ENCODE measurements around the gene NKX2-2.

NKX2-2 gene

DNA sequence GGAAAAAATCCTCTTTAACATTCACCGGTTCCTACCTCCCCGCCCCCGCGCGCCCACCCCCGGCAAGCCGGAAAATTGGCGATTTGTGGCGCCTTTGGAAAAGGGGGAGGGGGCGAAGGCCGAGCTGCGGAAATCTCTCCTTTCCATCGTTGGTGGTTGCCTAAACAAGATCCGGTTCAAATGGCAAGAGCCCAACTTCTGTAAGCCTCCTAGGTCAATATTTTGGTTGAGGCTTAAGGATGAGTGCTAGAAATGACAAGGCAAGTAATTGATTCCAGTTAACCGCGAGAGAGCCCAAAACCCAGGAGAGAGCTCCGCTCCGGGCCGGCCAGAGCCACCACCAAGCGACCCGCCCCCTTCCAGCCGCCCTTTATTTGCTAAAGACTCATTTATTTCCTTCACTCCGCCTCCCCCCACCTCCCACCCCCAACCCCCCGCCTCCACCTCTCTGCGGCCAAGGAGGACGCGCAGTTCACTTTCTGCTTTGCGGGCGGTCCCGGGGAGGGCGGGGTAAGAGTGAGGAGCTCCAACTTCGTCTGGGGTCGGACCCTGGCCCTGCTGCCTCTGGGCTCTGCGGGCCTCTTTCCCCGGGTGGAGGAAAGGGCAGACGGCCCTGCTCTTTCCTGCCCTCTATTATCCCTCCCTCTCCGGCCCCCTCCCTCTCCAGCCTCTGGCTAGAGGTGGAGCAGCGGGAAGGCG is 838 bp upstream of the NKX2-2 start:
- Histone ChIP-seq H3K9me3 (ENCODE audit: control insufficient read depth, insufficient read depth, low read depth, low read length) (no peaks in the 10 kb centered on the region), H3K4me1 (ENCODE audit: control insufficient read depth, insufficient read depth, low read length) (peaks cover 4% of the 10 kb centered on the region; the same call in 1 of the 2 replicates), H3K36me3 (ENCODE audit: control insufficient read depth in 2 of 2, insufficient read depth in 1 of 2, low read length in 2 of 2) (peaks cover 0 to 9% of the 10 kb centered on the region in 2 experiments; a peak in 1 of 3 replicates), H3K4me3 (ENCODE audit: low read depth, low read length) (peak overlapping the region; percentile 35), H3K27ac (ENCODE audit: extremely low read depth, low read depth, low read length) (peak overlapping the region; percentile 73)
- TF ChIP-seq ZNF555 (tag by site-specific recombination; conservative IDR thresholded peaks at IDR 0.05) = no peak
- TF ChIP-seq ZNF426 (tag by site-specific recombination; IDR thresholded peaks at IDR 0.05) = no peak
- TF ChIP-seq HOXD13 (CRISPR knock-in tag; IDR thresholded peaks at IDR 0.05; ENCODE audit: borderline replicate concordance) = no peak
- TF ChIP-seq ZBTB7A (tag by site-specific recombination; IDR thresholded peaks at IDR 0.05; ENCODE audit: low read depth) = no peak
- TF ChIP-seq ZBTB20 (tag by site-specific recombination; IDR thresholded peaks at IDR 0.05) = no peak
- TF ChIP-seq ZEB2 (tag by site-specific recombination; IDR thresholded peaks at IDR 0.05) = peak; percentile 17; the same call in 1 of the 2 replicates
- TF ChIP-seq ZNF266 (tag by site-specific recombination; IDR thresholded peaks at IDR 0.05; ENCODE audit: low read depth) = no peak
- TF ChIP-seq SP3 (tag by site-specific recombination; IDR thresholded peaks at IDR 0.05) = peak; percentile 39; the same call in 1 of the 2 replicates
- TF ChIP-seq, protein P1, sequence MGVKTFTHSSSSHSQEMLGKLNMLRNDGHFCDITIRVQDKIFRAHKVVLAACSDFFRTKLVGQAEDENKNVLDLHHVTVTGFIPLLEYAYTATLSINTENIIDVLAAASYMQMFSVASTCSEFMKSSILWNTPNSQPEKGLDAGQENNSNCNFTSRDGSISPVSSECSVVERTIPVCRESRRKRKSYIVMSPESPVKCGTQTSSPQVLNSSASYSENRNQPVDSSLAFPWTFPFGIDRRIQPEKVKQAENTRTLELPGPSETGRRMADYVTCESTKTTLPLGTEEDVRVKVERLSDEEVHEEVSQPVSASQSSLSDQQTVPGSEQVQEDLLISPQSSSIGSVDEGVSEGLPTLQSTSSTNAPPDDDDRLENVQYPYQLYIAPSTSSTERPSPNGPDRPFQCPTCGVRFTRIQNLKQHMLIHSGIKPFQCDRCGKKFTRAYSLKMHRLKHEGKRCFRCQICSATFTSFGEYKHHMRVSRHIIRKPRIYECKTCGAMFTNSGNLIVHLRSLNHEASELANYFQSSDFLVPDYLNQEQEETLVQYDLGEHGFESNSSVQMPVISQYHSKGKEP (tag by site-specific recombination; IDR thresholded peaks at IDR 0.05) = no peak; the same call in 1 of the 2 replicates
- TF ChIP-seq EGR2 (tag by site-specific recombination; IDR thresholded peaks at IDR 0.05; ENCODE audit: low read depth) = no peak
- no peak for TF ChIP-seq ZBTB48 (tag by site-specific recombination; IDR thresholded peaks at IDR 0.05)
- peak; percentile 27; the same call in 1 of the 2 replicates for TF ChIP-seq SP2 (tag by site-specific recombination; IDR thresholded peaks at IDR 0.05)
- TF ChIP-seq, protein P2, sequence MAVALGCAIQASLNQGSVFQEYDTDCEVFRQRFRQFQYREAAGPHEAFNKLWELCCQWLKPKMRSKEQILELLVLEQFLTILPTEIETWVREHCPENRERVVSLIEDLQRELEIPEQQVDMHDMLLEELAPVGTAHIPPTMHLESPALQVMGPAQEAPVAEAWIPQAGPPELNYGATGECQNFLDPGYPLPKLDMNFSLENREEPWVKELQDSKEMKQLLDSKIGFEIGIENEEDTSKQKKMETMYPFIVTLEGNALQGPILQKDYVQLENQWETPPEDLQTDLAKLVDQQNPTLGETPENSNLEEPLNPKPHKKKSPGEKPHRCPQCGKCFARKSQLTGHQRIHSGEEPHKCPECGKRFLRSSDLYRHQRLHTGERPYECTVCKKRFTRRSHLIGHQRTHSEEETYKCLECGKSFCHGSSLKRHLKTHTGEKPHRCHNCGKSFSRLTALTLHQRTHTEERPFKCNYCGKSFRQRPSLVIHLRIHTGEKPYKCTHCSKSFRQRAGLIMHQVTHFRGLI (tag by site-specific recombination; IDR thresholded peaks at IDR 0.05) = peak; percentile 21; the same call in 1 of the 2 replicates
- TF ChIP-seq, protein P3, sequence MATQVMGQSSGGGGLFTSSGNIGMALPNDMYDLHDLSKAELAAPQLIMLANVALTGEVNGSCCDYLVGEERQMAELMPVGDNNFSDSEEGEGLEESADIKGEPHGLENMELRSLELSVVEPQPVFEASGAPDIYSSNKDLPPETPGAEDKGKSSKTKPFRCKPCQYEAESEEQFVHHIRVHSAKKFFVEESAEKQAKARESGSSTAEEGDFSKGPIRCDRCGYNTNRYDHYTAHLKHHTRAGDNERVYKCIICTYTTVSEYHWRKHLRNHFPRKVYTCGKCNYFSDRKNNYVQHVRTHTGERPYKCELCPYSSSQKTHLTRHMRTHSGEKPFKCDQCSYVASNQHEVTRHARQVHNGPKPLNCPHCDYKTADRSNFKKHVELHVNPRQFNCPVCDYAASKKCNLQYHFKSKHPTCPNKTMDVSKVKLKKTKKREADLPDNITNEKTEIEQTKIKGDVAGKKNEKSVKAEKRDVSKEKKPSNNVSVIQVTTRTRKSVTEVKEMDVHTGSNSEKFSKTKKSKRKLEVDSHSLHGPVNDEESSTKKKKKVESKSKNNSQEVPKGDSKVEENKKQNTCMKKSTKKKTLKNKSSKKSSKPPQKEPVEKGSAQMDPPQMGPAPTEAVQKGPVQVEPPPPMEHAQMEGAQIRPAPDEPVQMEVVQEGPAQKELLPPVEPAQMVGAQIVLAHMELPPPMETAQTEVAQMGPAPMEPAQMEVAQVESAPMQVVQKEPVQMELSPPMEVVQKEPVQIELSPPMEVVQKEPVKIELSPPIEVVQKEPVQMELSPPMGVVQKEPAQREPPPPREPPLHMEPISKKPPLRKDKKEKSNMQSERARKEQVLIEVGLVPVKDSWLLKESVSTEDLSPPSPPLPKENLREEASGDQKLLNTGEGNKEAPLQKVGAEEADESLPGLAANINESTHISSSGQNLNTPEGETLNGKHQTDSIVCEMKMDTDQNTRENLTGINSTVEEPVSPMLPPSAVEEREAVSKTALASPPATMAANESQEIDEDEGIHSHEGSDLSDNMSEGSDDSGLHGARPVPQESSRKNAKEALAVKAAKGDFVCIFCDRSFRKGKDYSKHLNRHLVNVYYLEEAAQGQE (tag by site-specific recombination; IDR thresholded peaks at IDR 0.05) = no peak
- no peak for TF ChIP-seq ZNF416 (tag by site-specific recombination; IDR thresholded peaks at IDR 0.05)
- no peak for TF ChIP-seq ZNF664 (tag by site-specific recombination; IDR thresholded peaks at IDR 0.05)
- no peak for TF ChIP-seq ZNF394 (tag by site-specific recombination; IDR thresholded peaks at IDR 0.05; ENCODE audit: borderline replicate concordance)
- TF ChIP-seq REPIN1 (tag by site-specific recombination; IDR thresholded peaks at IDR 0.05; ENCODE audit: low read depth) = no peak
- no peak for TF ChIP-seq ZNF776 (tag by site-specific recombination; IDR thresholded peaks at IDR 0.05; ENCODE audit: borderline replicate concordance)
- TF ChIP-seq GLIS1 (tag by site-specific recombination; IDR thresholded peaks at IDR 0.05) = peak; percentile 79
- TF ChIP-seq ZNF558 (tag by site-specific recombination; IDR thresholded peaks at IDR 0.05) = no peak
- TF ChIP-seq, protein P4, sequence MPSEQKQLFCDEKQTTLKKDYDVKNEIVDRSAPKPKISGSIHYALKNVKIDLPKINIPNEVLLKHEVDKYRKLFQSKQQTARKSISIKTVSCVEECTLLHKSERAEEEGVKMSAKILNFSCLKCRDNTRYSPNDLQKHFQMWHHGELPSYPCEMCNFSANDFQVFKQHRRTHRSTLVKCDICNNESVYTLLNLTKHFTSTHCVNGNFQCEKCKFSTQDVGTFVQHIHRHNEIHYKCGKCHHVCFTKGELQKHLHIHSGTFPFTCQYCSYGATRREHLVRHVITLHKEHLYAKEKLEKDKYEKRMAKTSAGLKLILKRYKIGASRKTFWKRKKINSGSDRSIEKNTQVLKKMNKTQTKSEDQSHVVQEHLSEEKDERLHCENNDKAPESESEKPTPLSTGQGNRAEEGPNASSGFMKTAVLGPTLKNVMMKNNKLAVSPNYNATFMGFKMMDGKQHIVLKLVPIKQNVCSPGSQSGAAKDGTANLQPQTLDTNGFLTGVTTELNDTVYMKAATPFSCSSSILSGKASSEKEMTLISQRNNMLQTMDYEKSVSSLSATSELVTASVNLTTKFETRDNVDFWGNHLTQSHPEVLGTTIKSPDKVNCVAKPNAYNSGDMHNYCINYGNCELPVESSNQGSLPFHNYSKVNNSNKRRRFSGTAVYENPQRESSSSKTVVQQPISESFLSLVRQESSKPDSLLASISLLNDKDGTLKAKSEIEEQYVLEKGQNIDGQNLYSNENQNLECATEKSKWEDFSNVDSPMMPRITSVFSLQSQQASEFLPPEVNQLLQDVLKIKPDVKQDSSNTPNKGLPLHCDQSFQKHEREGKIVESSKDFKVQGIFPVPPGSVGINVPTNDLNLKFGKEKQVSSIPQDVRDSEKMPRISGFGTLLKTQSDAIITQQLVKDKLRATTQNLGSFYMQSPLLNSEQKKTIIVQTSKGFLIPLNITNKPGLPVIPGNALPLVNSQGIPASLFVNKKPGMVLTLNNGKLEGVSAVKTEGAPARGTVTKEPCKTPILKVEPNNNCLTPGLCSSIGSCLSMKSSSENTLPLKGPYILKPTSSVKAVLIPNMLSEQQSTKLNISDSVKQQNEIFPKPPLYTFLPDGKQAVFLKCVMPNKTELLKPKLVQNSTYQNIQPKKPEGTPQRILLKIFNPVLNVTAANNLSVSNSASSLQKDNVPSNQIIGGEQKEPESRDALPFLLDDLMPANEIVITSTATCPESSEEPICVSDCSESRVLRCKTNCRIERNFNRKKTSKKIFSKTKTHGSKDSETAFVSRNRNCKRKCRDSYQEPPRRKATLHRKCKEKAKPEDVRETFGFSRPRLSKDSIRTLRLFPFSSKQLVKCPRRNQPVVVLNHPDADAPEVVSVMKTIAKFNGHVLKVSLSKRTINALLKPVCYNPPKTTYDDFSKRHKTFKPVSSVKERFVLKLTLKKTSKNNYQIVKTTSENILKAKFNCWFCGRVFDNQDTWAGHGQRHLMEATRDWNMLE (tag by site-specific recombination; conservative IDR thresholded peaks at IDR 0.05; ENCODE audit: low read depth) = peak; percentile 56; the same call in 1 of the 2 replicates
- no peak for TF ChIP-seq ZFP41 (tag by site-specific recombination; IDR thresholded peaks at IDR 0.05; ENCODE audit: borderline replicate concordance)
- TF ChIP-seq ZNF660 (tag by site-specific recombination; IDR thresholded peaks at IDR 0.05) = no peak
- no peak for TF ChIP-seq ZNF174 (tag by site-specific recombination; IDR thresholded peaks at IDR 0.05)
- POLR2A ChIA-PET = interaction anchor here (0.7 kb wide), 2 partner anchors 425 to 1631 kb away, joined by 3 to 9 read pairs; no protein-coding TSS in a partner anchor
- CTCF ChIA-PET = interaction anchor here (0.6 to 3.6 kb wide), 8 partner anchors 10 to 677 kb away, joined by 3 to 12 read pairs (median 4); partner anchors contain the start of gene KIZ
